CD14-positive monocyte (primary cell): Measurements from ENCODE around the gene KCTD2. TPM values are rescaled to one million over a fixed set of nuclear protein-coding genes. Genes with fewer than 3 reads are reported as not detected.

Source experiments
- DNase-seq, 3 donors: peaks; one replicate each; pipeline ENCODE4 v3.0.0-alpha.2; 2011 to 2022
- H2AFZ ChIP-seq: 2 replicates; pipeline ENCODE4 v1.6.0; 2012; ENCODE audit warnings: mild to moderate bottlenecking, low read depth, low read length, inconsistent platforms; ENCODE audit not compliant: insufficient read depth, poor library complexity, severe bottlenecking
- H3K27ac ChIP-seq, 2 donors: 1 replicate in 1 of 2; 2 replicates in 1 of 2; pipeline ENCODE4 v1.5.1; 2012 to 2013; ENCODE audit warnings: low read length in 2 of 2, control low read depth in 1 of 2, inconsistent platforms in 1 of 2, low read depth in 1 of 2, mild to moderate bottlenecking in 1 of 2
- H3K27me3 ChIP-seq, 2 donors: one replicate each; pipeline versions ENCODE4 v1.6.0 to v1.6.1; 2011 to 2013; ENCODE audit warnings: low read length in 2 of 2; ENCODE audit not compliant: control insufficient read depth in 2 of 2, insufficient read depth in 2 of 2
- H3K36me3 ChIP-seq, 2 donors: replicated peaks in 1 of 2; 1 replicate in 1 of 2; 2 replicates in 1 of 2; pipeline versions ENCODE4 v1.5.1 to v1.6.1; 2012 to 2013; ENCODE audit warnings: low read length in 2 of 2, control low read depth in 1 of 2, inconsistent platforms in 1 of 2, mild to moderate bottlenecking in 1 of 2; ENCODE audit not compliant: insufficient read depth in 2 of 2, control insufficient read depth in 1 of 2
- H3K4me1 ChIP-seq, 2 donors: 1 replicate in 1 of 2; 2 replicates in 1 of 2; pipeline versions ENCODE4 v1.5.1 to v1.6.1; 2012 to 2013; ENCODE audit warnings: low read length in 2 of 2, control low read depth in 1 of 2, inconsistent platforms in 1 of 2, mild to moderate bottlenecking in 1 of 2, moderate library complexity in 1 of 2; ENCODE audit not compliant: insufficient read depth in 2 of 2, control insufficient read depth in 1 of 2
- H3K4me2 ChIP-seq: replicated peaks from 2 replicates; pipeline ENCODE3; 2012; ENCODE audit warnings: low read length, moderate library complexity, mild to moderate bottlenecking; ENCODE audit not compliant: poor library complexity, severe bottlenecking; ENCODE audit errors: extremely low read depth
- H3K4me3 ChIP-seq, 3 experiments: fragments of 200-600 bp in 1 of 3; sonication (generic) in 1 of 3; replicated peaks in 1 of 3; 1 replicate in 2 of 3; 2 replicates in 1 of 3; pipeline ENCODE4 v1.5.1; 2011 to 2013; ENCODE audit warnings: low read length in 3 of 3, mild to moderate bottlenecking in 3 of 3, control low read depth in 2 of 3, low read depth in 2 of 3, inconsistent platforms in 1 of 3, moderate library complexity in 1 of 3
- H3K79me2 ChIP-seq: 2 replicates; pipeline ENCODE4 v1.6.0; 2012; ENCODE audit warnings: mild to moderate bottlenecking, control low read depth, inconsistent platforms, low read length, moderate library complexity; ENCODE audit not compliant: insufficient read depth
- H3K9ac ChIP-seq: 2 replicates; pipeline ENCODE4 v1.6.0; 2017; ENCODE audit warnings: low read length, mild to moderate bottlenecking; ENCODE audit not compliant: insufficient read depth, poor library complexity, severe bottlenecking
- H3K9me3 ChIP-seq, 2 donors: replicated peaks in 1 of 2; 1 replicate in 1 of 2; 2 replicates in 1 of 2; pipeline versions ENCODE4 v1.5.1 to v1.6.1; 2012 to 2013; ENCODE audit warnings: low read length in 2 of 2, control low read depth in 1 of 2; ENCODE audit not compliant: control insufficient read depth in 1 of 2, insufficient read depth in 1 of 2
- H4K20me1 ChIP-seq: 2 replicates; pipeline ENCODE4 v1.6.0; 2012; ENCODE audit warnings: mild to moderate bottlenecking, low read length, control low read depth, moderate library complexity; ENCODE audit not compliant: insufficient read depth
- H3K27ac Mint-ChIP-seq, 7 donors: one replicate each; pipeline ENCODE4 v1.8.0; 2020; ENCODE audit warnings: mild to moderate bottlenecking in 7 of 7, mixed read lengths in 7 of 7, moderate library complexity in 6 of 7, inconsistent platforms in 2 of 7
- H3K27me3 Mint-ChIP-seq, 3 donors: one replicate each; pipeline ENCODE4 v1.8.0; 2021 to 2022; ENCODE audit warnings: low read depth in 3 of 3, mild to moderate bottlenecking in 3 of 3, mixed read lengths in 3 of 3, moderate library complexity in 3 of 3, inconsistent platforms in 1 of 3
- H3K36me3 Mint-ChIP-seq, 2 donors: one replicate each; pipeline ENCODE4 v1.8.0; 2020; ENCODE audit warnings: mixed read lengths in 2 of 2, inconsistent platforms in 1 of 2, mild to moderate bottlenecking in 1 of 2
- H3K4me1 Mint-ChIP-seq: one replicate; pipeline ENCODE4 v1.8.0; 2020; ENCODE audit warnings: mild to moderate bottlenecking, mixed read lengths
- H3K4me3 Mint-ChIP-seq, 2 donors: one replicate each; pipeline ENCODE4 v1.8.0; 2020; ENCODE audit warnings: mild to moderate bottlenecking in 2 of 2, mixed read lengths in 2 of 2, moderate library complexity in 1 of 2
- H3K9me3 Mint-ChIP-seq, 7 donors: one replicate each; pipeline ENCODE4 v1.8.0; 2020 to 2022; ENCODE audit warnings: mixed read lengths in 7 of 7, mild to moderate bottlenecking in 6 of 7, moderate library complexity in 6 of 7, inconsistent platforms in 2 of 7
- CTCF ChIP-seq: fragments of 200-600 bp; IDR thresholded peaks from one replicate; pipeline ENCODE4 v1.8.0; 2022; ENCODE audit warnings: antibody characterized with exemption, mild to moderate bottlenecking
- WGBS: methylation state at CpG from one replicate; pipeline ENCODE4 v1.1.5; 2013; ENCODE audit warnings: missing lambda C conversion rate; ENCODE audit not compliant: insufficient coverage; 5-methylcytosine and 5-hydroxymethylcytosine counted together
- intact Hi-C, 2 donors: fragments of 100-400 bp; cut with micrococcal nuclease; formaldehyde crosslinking; loops; one replicate each; pipeline versions ENCODE4 v1.15.0 to v1.15.1; 2023
- polyA plus RNA-seq, 3 donors: library from polyadenylated mRNA; depleted of rRNA in 1 of 3; unstranded in 2 of 3; stranded (reverse) in 1 of 3; fragments of 300-500 nt in 2 of 3; fragments of >200 nt in 1 of 3; fragmentation: Illumina TruSeq in 2 of 3; gene quantifications; 1 replicate in 2 of 3; 2 replicates in 1 of 3; pipeline ENCODE4 v1.2.3, GENCODE V29; 2012 to 2021

The KCTD2 gene
- polyA plus RNA-seq, 3 donors: 2.8 to 17.0 (median 2.9) TPM

- Histone ChIP-seq H3K27ac (no peak overlapping the region), H3K36me3 (peaks cover 4 to 5% of the 10 kb centered on the region in 2 donors), H3K9ac (no peak overlapping the region), H2AFZ (peak overlapping the region; percentile 97), H3K4me2 (peak overlapping the region; percentile 94), H3K4me1 (peaks cover 17 to 22% of the 10 kb centered on the region in 2 donors), H3K9me3 (no peaks in the 10 kb centered on the region), H3K79me2 (peaks cover 19% of the 10 kb centered on the region), H3K4me3 (peak overlapping the region in 1 of 3 experiments; percentile 97), H4K20me1 (peaks cover 17% of the 10 kb centered on the region), H3K27me3 (no peaks in the 10 kb centered on the region)
- no peak overlapping the region for H3K27ac Mint-ChIP-seq
- H3K36me3 Mint-ChIP-seq: peaks cover 7 to 8% of the 10 kb centered on the region in 2 donors
- peak overlapping the region in 1 of 2 donors; percentile 93 for H3K4me3 Mint-ChIP-seq
- no peak for TF ChIP-seq CTCF
- peaks cover 20% of the 10 kb centered on the region for H3K4me1 Mint-ChIP-seq
- intact Hi-C loops: no loop called here
- 97% methylated on average over 4 of the region's 13 CpGs for WGBS
- DNase-seq: no peak
- no peaks in the 10 kb centered on the region for H3K9me3 Mint-ChIP-seq
- H3K27me3 Mint-ChIP-seq: peaks cover 1 to 8% (median 4%) of the 10 kb centered on the region in 3 donors
Measured at GRCh38 chr17:75011401-75012095, 35.5 kb upstream of the KCTD2 start.

- Histone ChIP-seq H3K36me3 (peaks cover 9 to 10% of the 10 kb centered on the region in 2 donors), H3K27me3 (no peaks in the 10 kb centered on the region), H3K9me3 (no peaks in the 10 kb centered on the region), H3K4me3 (peak overlapping the region; percentile 90 to 97 (median 94)), H3K4me1 (peaks cover 17 to 22% of the 10 kb centered on the region in 2 donors), H3K27ac (peak overlapping the region in 1 of 2 donors; percentile 18), H2AFZ (peak overlapping the region; percentile 97), H4K20me1 (peaks cover 20% of the 10 kb centered on the region), H3K79me2 (peaks cover 19% of the 10 kb centered on the region), H3K4me2 (peak overlapping the region; percentile 94), H3K9ac (peak overlapping the region; percentile 82)
- peak overlapping the region in 1 of 7 donors; percentile 56 for H3K27ac Mint-ChIP-seq
- no peak for TF ChIP-seq CTCF
- peaks cover 20% of the 10 kb centered on the region for H3K4me1 Mint-ChIP-seq
- H3K36me3 Mint-ChIP-seq: peaks cover 11 to 12% of the 10 kb centered on the region in 2 donors
- H3K9me3 Mint-ChIP-seq: no peaks in the 10 kb centered on the region
- peak overlapping the region; percentile 93 to 97 for H3K4me3 Mint-ChIP-seq
- WGBS: 70% methylated on average over 4 of the region's 5 CpGs
- DNase-seq: no peak
- H3K27me3 Mint-ChIP-seq: peaks cover 1 to 8% (median 4%) of the 10 kb centered on the region in 3 donors
- intact Hi-C loops: no loop called here
Measured at GRCh38 chr17:75012096-75012345, 35.0 kb upstream of the KCTD2 start.
